Measurements from ENCODE around the gene SPEM1.

SPEM1 gene

DNA sequence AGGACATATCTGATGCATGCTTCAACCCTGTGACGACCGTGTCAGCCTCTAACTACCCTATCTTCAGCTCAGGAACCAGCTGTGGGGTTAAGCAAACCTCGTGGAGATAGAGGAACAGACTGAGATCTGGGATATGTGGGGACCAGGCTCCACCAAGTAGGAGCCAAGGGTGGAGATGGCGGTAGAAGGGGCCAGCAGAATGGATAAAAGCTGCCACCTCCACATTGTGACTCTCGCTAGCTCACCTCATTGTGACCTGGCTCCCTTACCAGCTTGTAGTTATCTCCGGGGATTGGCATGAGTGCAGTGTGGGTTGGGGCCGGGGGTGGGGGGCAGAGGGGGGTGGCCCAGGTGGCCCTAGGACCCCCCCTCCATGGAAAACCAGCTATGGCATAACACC lies 5.2 kb downstream of the SPEM1 start, which contains the start of gene SPEM2:
Gene SPEM2, plus strand, starts transcription at position 301 of the 400 bp plus-strand sequence. Its CDS starts 73 bp downstream, at position 374.
- Histone ChIP-seq H3K23ac (ENCODE audit: low read length) (no peak within 1 kb of the TSS), H3K79me2 (ENCODE audit: control insufficient read depth, insufficient read depth, low read length, poor library complexity) (no peaks in the 10 kb centered on the region), H4K8ac (ENCODE audit: low read depth, low read length) (no peak within 1 kb of the TSS), H3K14ac (ENCODE audit: low read length) (no peak within 1 kb of the TSS), H3K4ac (ENCODE audit: low read depth, low read length) (no peak within 1 kb of the TSS), H3K4me2 (ENCODE audit: low read length) (no peak within 1 kb of the TSS), H4K91ac (ENCODE audit: low read depth, low read length) (no peak within 1 kb of the TSS), H3K4me3 (ENCODE audit: low read depth, low read length) (no peak within 1 kb of the TSS), H3K9ac (ENCODE audit: low read length) (no peak within 1 kb of the TSS), H3K9me3 (ENCODE audit: insufficient read depth, low read depth, low read length) (peaks cover 4% of the 10 kb centered on the region), H3K18ac (ENCODE audit: low read length) (no peak within 1 kb of the TSS), H3K27ac (ENCODE audit: low read depth, low read length) (no peak within 1 kb of the TSS), H3K79me1 (ENCODE audit: low read length) (no peaks in the 10 kb centered on the region), H2BK5ac (ENCODE audit: low read depth, low read length, poor library complexity) (no peak within 1 kb of the TSS), H2BK120ac (ENCODE audit: insufficient read depth, low read length, poor library complexity) (no peak within 1 kb of the TSS), H3K4me1 (ENCODE audit: control insufficient read depth in 1 of 2, insufficient read depth in 2 of 2, low read length in 2 of 2) (no peaks in the 10 kb centered on the region), H4K12ac (ENCODE audit: low read depth, low read length) (no peak within 1 kb of the TSS), H3K36me3 (ENCODE audit: control insufficient read depth in 1 of 2, insufficient read depth in 2 of 2, low read length in 2 of 2) (no peaks in the 10 kb centered on the region), H2AFZ (ENCODE audit: insufficient read depth, low read length, poor library complexity) (no peak within 1 kb of the TSS), H2AK5ac (ENCODE audit: low read length) (no peak within 1 kb of the TSS), H3K27me3 (ENCODE audit: insufficient read depth, low read length) (no peaks in the 10 kb centered on the region), H2BK12ac (ENCODE audit: low read length) (no peak within 1 kb of the TSS)
- no CpG with 5 or more reads among the region's 7 CpGs for WGBS (ENCODE audit: extremely low coverage, insufficient coverage, insufficient read length)
- DNase-seq = no peak

DNA sequence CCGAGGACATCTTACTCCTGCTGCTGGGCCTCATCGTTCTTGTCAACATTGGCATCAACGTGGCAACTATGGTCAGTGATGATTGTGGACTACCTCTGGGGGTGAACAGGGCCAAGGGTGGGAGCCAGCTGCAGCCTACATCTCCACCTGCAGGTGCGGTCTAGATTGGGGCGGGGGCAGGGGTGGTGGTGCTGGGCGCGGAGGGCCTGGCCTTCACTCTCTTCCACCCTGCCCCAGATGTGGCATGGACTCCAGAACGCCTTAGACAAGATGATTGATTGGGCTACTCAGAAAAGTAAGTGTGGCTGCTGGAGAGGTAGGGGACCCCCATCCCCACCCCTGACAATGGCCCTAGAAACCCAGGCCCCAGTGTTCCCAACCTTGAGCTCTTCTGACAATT lies 5.6 kb downstream of the SPEM1 start:
- no peak overlapping the region for H3K14ac ChIP-seq (ENCODE audit: low read length)
- H3K23ac ChIP-seq (ENCODE audit: low read length) = no peak overlapping the region

DNA sequence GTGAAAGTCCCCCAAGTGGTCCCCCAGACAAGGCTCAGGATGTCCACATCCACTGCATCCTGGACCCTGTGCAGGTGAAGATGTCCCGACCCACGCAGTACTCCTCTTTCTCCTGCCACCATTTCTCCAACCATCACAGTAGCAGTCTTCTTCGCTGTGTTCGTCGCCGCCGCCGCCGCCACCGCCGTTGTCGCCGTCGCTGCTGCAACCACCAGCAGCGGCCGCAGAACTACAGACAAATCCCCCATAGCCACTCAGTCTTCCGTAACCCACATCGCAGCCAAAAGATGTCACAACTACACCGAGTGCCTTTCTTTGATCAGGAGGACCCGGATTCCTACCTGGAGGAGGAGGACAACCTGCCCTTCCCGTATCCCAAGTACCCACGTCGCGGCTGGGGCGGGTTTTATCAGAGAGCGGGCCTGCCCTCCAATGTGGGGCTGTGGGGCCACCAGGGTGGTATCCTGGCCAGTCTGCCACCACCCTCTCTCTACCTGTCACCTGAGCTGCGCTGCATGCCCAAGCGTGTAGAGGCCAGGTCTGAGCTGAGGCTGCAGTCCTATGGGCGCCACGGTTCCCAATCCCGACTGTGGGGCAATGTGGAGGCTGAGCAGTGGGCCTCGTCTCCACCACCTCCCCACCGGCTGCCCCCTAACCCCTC lies 6.2 kb downstream of the SPEM1 start:
- Histone ChIP-seq H3K36me3 (ENCODE audit: control insufficient read depth in 1 of 2, insufficient read depth in 2 of 2, low read length in 2 of 2) (no peaks in the 10 kb centered on the region), H3K79me1 (ENCODE audit: low read length) (no peaks in the 10 kb centered on the region), H3K23ac (ENCODE audit: low read length) (no peak overlapping the region), H4K91ac (ENCODE audit: low read depth, low read length) (no peak overlapping the region), H2BK12ac (ENCODE audit: low read length) (no peak overlapping the region), H3K4ac (ENCODE audit: low read depth, low read length) (no peak overlapping the region), H3K4me2 (ENCODE audit: low read length) (no peak overlapping the region), H3K27me3 (ENCODE audit: insufficient read depth, low read length) (no peaks in the 10 kb centered on the region), H2AK5ac (ENCODE audit: low read length) (no peak overlapping the region), H3K14ac (ENCODE audit: low read length) (no peak overlapping the region), H3K9ac (ENCODE audit: low read length) (no peak overlapping the region), H3K27ac (ENCODE audit: low read depth, low read length) (no peak overlapping the region), H3K79me2 (ENCODE audit: control insufficient read depth, insufficient read depth, low read length, poor library complexity) (no peaks in the 10 kb centered on the region), H2BK5ac (ENCODE audit: low read depth, low read length, poor library complexity) (no peak overlapping the region), H3K18ac (ENCODE audit: low read length) (no peak overlapping the region), H3K4me3 (ENCODE audit: low read depth, low read length) (no peak overlapping the region), H3K4me1 (ENCODE audit: control insufficient read depth in 1 of 2, insufficient read depth in 2 of 2, low read length in 2 of 2) (no peaks in the 10 kb centered on the region), H2BK120ac (ENCODE audit: insufficient read depth, low read length, poor library complexity) (no peak overlapping the region), H4K12ac (ENCODE audit: low read depth, low read length) (no peak overlapping the region), H4K8ac (ENCODE audit: low read depth, low read length) (no peak overlapping the region), H2AFZ (ENCODE audit: insufficient read depth, low read length, poor library complexity) (no peak overlapping the region), H3K9me3 (ENCODE audit: insufficient read depth, low read depth, low read length) (peaks cover 4% of the 10 kb centered on the region)
- DNase-seq = no peak
- no CpG with 5 or more reads among the region's 33 CpGs for WGBS (ENCODE audit: extremely low coverage, insufficient coverage, insufficient read length)

More for the DNA sequence above, 5.6 kb downstream of the SPEM1 start:
- no peak overlapping the region for H4K8ac ChIP-seq (ENCODE audit: low read depth, low read length)
- no peak overlapping the region for H4K91ac ChIP-seq (ENCODE audit: low read depth, low read length)
- H4K12ac ChIP-seq (ENCODE audit: low read depth, low read length) = no peak overlapping the region
- no peaks in the 10 kb centered on the region for H3K4me1 ChIP-seq (ENCODE audit: control insufficient read depth in 1 of 2, insufficient read depth in 2 of 2, low read length in 2 of 2)
- H3K4ac ChIP-seq (ENCODE audit: low read depth, low read length) = no peak overlapping the region
- no peak overlapping the region for H3K4me2 ChIP-seq (ENCODE audit: low read length)
- H3K27me3 ChIP-seq (ENCODE audit: insufficient read depth, low read length) = no peaks in the 10 kb centered on the region
- H3K4me3 ChIP-seq (ENCODE audit: low read depth, low read length) = no peak overlapping the region
- no peak overlapping the region for H2BK12ac ChIP-seq (ENCODE audit: low read length)
- no peak for DNase-seq
- no peak overlapping the region for H3K9ac ChIP-seq (ENCODE audit: low read length)
- H2AFZ ChIP-seq (ENCODE audit: insufficient read depth, low read length, poor library complexity) = no peak overlapping the region
- no peaks in the 10 kb centered on the region for H3K36me3 ChIP-seq (ENCODE audit: control insufficient read depth in 1 of 2, insufficient read depth in 2 of 2, low read length in 2 of 2)
- no peak overlapping the region for H3K27ac ChIP-seq (ENCODE audit: low read depth, low read length)
- no peak overlapping the region for H2AK5ac ChIP-seq (ENCODE audit: low read length)
- no peak overlapping the region for H3K18ac ChIP-seq (ENCODE audit: low read length)
- no peaks in the 10 kb centered on the region for H3K79me1 ChIP-seq (ENCODE audit: low read length)
- WGBS (ENCODE audit: extremely low coverage, insufficient coverage, insufficient read length) = no CpG with 5 or more reads among the region's 8 CpGs
- no peaks in the 10 kb centered on the region for H3K79me2 ChIP-seq (ENCODE audit: control insufficient read depth, insufficient read depth, low read length, poor library complexity)
- peaks cover 4% of the 10 kb centered on the region for H3K9me3 ChIP-seq (ENCODE audit: insufficient read depth, low read depth, low read length)
- no peak overlapping the region for H2BK120ac ChIP-seq (ENCODE audit: insufficient read depth, low read length, poor library complexity)
- no peak overlapping the region for H2BK5ac ChIP-seq (ENCODE audit: low read depth, low read length, poor library complexity)

DNA sequence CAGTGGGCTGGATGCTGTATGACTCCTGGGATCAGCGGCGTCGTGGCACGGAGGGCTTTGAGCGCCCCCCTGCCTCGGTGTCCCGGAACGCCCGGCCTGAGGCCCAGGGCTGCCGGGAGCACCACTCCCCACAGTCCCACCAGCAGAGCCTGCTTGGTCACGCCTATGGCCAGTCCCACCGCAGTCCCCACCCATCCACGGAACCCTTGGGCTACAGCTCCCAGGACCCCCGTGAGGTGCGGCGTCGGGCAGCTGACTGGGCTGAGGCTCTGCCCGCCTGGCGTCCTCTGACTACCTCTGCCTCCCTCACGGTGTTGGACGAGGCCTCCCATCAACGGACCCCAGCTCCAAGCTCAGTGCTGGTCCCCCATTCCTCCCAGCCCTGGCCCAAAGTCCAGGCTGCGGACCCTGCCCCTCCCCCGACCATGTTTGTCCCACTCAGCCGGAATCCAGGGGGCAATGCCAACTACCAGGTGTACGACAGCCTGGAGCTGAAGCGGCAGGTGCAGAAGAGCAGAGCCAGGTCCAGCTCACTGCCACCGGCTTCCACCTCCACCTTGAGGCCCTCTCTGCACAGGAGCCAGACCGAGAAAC lies 6.9 kb downstream of the SPEM1 start:
- Histone ChIP-seq H3K14ac (ENCODE audit: low read length) (no peak overlapping the region), H3K79me2 (ENCODE audit: control insufficient read depth, insufficient read depth, low read length, poor library complexity) (no peaks in the 10 kb centered on the region), H3K23ac (ENCODE audit: low read length) (no peak overlapping the region), H3K4ac (ENCODE audit: low read depth, low read length) (no peak overlapping the region), H2BK120ac (ENCODE audit: insufficient read depth, low read length, poor library complexity) (no peak overlapping the region), H2AK5ac (ENCODE audit: low read length) (no peak overlapping the region), H3K9me3 (ENCODE audit: insufficient read depth, low read depth, low read length) (peaks cover 4% of the 10 kb centered on the region), H3K27ac (ENCODE audit: low read depth, low read length) (no peak overlapping the region), H3K79me1 (ENCODE audit: low read length) (no peaks in the 10 kb centered on the region), H2AFZ (ENCODE audit: insufficient read depth, low read length, poor library complexity) (no peak overlapping the region), H4K12ac (ENCODE audit: low read depth, low read length) (no peak overlapping the region), H3K4me1 (ENCODE audit: control insufficient read depth in 1 of 2, insufficient read depth in 2 of 2, low read length in 2 of 2) (no peaks in the 10 kb centered on the region), H3K18ac (ENCODE audit: low read length) (no peak overlapping the region), H2BK5ac (ENCODE audit: low read depth, low read length, poor library complexity) (no peak overlapping the region), H3K4me3 (ENCODE audit: low read depth, low read length) (no peak overlapping the region), H3K9ac (ENCODE audit: low read length) (no peak overlapping the region), H3K27me3 (ENCODE audit: insufficient read depth, low read length) (no peaks in the 10 kb centered on the region), H4K91ac (ENCODE audit: low read depth, low read length) (no peak overlapping the region), H2BK12ac (ENCODE audit: low read length) (no peak overlapping the region), H3K4me2 (ENCODE audit: low read length) (no peak overlapping the region), H4K8ac (ENCODE audit: low read depth, low read length) (no peak overlapping the region), H3K36me3 (ENCODE audit: control insufficient read depth in 1 of 2, insufficient read depth in 2 of 2, low read length in 2 of 2) (no peaks in the 10 kb centered on the region)
- WGBS (ENCODE audit: extremely low coverage, insufficient coverage, insufficient read length) = no CpG with 5 or more reads among the region's 29 CpGs
- no peak for DNase-seq

Measured in trophoblast cell (in vitro differentiated cells and primary cell).